ENCODE results near the gene INPP5F. TPM values are rescaled to one million over a fixed set of nuclear protein-coding genes. Genes with fewer than 3 reads are reported as not detected.
"Not testable (repeated sequence)": the region's sequence is repeated elsewhere in the genome, so short reads cannot be mapped to it uniquely, and the experiment has no call there.

INPP5F gene
- total RNA-seq, 1 experiment from 2014 or later = 145 TPM

- no peak for DNase-seq (ENCODE audit: low read depth, low spot score)
- in situ Hi-C loops (cut with HindIII; ENCODE audit: low pct_unique_long_range_greater_than_20kb, low sequenced_read_pairs) = no loop called here
These were observed 138.2 kb downstream of the INPP5F start for GRCh38 chr10:119863951-119864565.

DNA sequence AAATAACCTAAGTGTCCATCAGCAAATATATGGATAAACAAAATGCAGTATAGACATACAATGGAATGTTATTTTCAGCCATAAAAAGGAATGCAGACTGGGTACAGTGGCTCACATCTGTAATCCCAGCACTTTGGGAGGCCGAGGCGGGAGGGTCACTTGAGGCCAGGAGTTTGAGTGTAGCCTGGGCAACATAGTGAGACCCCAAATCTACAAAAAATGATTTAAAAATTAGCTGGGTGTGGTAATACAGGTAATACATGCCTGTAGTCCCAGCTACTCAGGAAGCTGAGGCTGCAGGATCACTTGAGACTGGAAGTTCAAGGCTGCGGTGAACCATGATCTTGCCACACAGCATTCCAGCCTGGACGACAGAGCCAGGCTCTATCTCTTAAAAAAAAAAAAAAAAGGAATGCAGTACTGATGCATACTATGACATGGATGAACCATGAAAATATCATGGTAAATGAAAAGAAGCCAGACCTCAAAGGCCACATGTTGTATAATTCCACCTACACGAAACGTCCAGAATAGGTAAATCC is 139.9 kb downstream of the INPP5F start:
- no peak for DNase-seq (ENCODE audit: low read depth, low spot score)
- in situ Hi-C loops (cut with HindIII; ENCODE audit: low pct_unique_long_range_greater_than_20kb, low sequenced_read_pairs) = no loop called here

DNA sequence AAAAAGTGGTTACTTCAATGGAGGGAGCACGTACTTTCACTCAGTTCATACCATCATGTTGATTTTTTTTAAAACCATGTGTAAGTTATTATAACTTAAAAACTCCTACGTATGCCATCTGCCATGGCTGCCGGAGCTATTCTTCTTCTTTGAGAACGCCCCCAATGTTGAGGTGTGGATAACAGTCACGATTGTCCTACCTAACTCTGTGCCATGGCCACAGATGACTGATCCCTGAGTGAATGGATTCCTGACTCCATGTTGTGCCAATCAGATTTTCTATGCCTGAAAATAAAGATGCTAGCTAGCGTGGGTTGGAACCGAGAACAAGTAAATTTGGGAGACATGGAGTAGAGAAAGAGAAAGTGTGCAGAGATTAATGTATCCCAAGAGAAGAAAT is 141.5 kb downstream of the INPP5F start:
- no peak for DNase-seq (ENCODE audit: low read depth, low spot score)
- in situ Hi-C loops (cut with HindIII; ENCODE audit: low pct_unique_long_range_greater_than_20kb, low sequenced_read_pairs) = no loop called here

DNA sequence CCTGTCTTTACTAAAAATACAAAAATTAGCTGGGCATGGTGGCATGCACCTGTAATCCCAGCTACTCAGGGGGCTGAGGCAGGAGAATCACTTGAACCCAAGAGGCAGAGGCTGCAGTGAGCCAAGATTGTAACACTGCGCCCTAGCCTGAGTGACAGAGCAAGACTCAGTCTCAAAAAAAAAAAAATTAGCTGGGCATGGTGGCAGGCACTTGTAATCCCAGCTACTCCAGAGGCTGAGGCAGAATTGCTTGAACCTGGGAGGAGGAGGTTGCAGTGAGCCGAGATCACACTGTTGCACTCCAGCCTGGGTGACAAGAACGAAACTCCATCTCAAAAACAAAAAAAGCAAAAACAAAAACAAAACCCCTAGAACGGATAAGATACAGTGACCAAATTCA is 143.5 kb downstream of the INPP5F start:
- in situ Hi-C loops (cut with HindIII; ENCODE audit: low pct_unique_long_range_greater_than_20kb, low sequenced_read_pairs); DNase-seq (ENCODE audit: low read depth, low spot score): not testable (repeated sequence)

- in situ Hi-C loops (cut with HindIII; ENCODE audit: low pct_unique_long_range_greater_than_20kb, low sequenced_read_pairs) = no loop called here
- peak; percentile 11 for DNase-seq (ENCODE audit: low read depth, low spot score)
These were observed 146.2 kb downstream of the INPP5F start for GRCh38 chr10:119871881-119872609.

- DNase-seq (ENCODE audit: low read depth, low spot score) = no peak
- in situ Hi-C loops (cut with HindIII; ENCODE audit: low pct_unique_long_range_greater_than_20kb, low sequenced_read_pairs) = no loop called here
These were observed 146.7 kb downstream of the INPP5F start, which contains the start of gene MCMBP for GRCh38 chr10:119872610-119872859. Gene MCMBP (minus strand): TSS chr10:119872843. CDS start chr10:119872584, 259 bp downstream.

DNA sequence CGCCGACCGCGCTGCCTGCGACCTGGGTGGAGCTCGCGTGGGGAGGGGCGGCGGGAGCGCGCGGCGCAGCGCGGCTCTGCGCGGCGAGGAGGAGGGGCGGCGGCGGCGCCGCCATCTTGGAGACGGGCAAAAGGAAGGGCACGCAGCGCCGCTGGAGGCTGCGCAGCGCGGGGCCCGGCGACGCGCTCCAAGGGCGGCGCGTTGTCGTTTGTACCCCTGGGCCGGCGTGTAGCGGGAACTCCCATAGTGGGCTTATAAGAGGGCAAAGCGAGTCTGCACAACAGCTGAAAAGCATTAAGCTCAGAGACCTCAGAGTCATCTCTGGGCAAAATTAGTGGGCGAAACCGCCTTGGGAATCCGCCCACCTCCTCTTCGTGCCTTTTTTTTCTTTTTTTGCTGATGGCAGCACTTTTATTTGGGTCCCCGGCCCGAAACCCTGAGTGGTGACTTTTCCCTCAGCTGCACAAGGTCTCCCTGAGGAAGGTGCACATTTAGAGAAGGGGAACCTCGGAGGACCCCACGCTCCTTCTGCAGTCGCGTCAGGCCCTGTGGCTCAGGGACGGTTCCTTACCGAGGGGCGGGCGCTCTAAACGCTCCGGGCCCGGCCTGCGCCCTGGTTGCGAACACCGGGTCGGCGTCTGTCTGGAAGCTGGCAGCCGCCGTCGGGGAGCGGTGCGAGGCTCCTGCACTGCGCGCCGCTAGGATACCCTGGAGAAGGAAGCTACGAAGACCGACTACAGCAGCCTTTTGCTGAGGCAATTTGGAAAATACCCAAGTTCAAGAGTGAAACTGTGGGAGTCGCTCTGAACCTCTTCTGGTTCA is 147.2 kb downstream of the INPP5F start:
- in situ Hi-C loops (cut with HindIII; ENCODE audit: low pct_unique_long_range_greater_than_20kb, low sequenced_read_pairs) = no loop called here
- DNase-seq (ENCODE audit: low read depth, low spot score) = peak; percentile 79

DNA sequence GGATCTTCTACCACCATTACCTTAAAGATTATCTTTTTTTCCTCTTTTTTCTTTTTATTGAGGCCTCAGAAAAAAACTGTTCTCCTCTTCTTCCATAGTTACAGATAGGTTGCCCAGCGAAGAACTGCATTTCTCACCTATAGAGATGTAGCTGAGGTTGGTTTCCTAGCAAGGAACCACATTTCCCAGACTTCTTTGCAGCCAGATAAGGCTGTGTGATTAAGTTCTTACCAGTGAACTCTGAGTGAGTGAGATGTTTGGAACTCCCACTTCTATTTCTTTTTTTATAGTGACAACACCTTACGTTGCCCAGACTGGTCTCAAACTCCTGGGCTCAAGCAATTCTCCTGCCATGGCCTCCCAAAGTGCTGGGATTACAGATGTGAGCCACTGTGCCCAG is 152.7 kb downstream of the INPP5F start:
- in situ Hi-C loops (cut with HindIII; ENCODE audit: low pct_unique_long_range_greater_than_20kb, low sequenced_read_pairs) = no loop called here
- DNase-seq (ENCODE audit: low read depth, low spot score) = no peak

Small RNA genes within 50 kb of the gene (small RNA-seq; reads per million reads assigned to genes)
- gene RN7SL846P = 0 reads per million in 2 experiments

Other genes starting within 250 kb of the INPP5F start
- 28.3 and 33.1 TPM in 2 replicates for gene RGS10, start 183.3 kb upstream of the INPP5F start, total RNA-seq (2014; rRNA removed; shearing (Covaris generic))
- 25.1 and 28.4 TPM in 2 replicates for gene TIAL1, start 129.1 kb upstream of the INPP5F start, total RNA-seq (2014; rRNA removed; shearing (Covaris generic))
- gene BAG3, start 74.7 kb upstream of the INPP5F start, total RNA-seq (2014; rRNA removed; shearing (Covaris generic)) = 6.2 and 6.4 TPM in 2 replicates
- gene MCMBP, start 146.8 kb downstream of the INPP5F start, total RNA-seq (2014; rRNA removed; shearing (Covaris generic)) = 39.6 and 41.1 TPM in 2 replicates
- 25.6 and 28.4 TPM in 2 replicates for gene SEC23IP, start 166.7 kb downstream of the INPP5F start, total RNA-seq (2014; rRNA removed; shearing (Covaris generic))

All from SK-MEL-5 (cell line).